Germinal center (tissue), 1 donor: ENCODE data around the gene TCTN1.
"Not testable (repeated sequence)": the region's sequence is repeated elsewhere in the genome, so short reads cannot be mapped to it uniquely, and the experiment has no call there.

Experiments
- DNase-seq: peaks from one replicate; pipeline ENCODE4 v3.0.0; 2012; ENCODE audit warnings: mixed read lengths, low spot score

TCTN1 gene

GRCh38 chr12:110638796-110639195 is 24.9 kb downstream of the TCTN1 start:
- DNase-seq = no peak

- DNase-seq = no peak
These were observed 25.6 kb downstream of the TCTN1 start for GRCh38 chr12:110639336-110640141.

- no peak for DNase-seq
These were observed 26.5 kb downstream of the TCTN1 start for GRCh38 chr12:110640275-110641025.

- DNase-seq = no peak
These were observed 27.6 kb downstream of the TCTN1 start for GRCh38 chr12:110641521-110641920.

GRCh38 chr12:110647631-110648040 is 33.7 kb downstream of the TCTN1 start:
- peak; percentile 72 for DNase-seq

- DNase-seq = no peak
These were observed 35.5 kb downstream of the TCTN1 start for GRCh38 chr12:110649341-110649847.

GRCh38 chr12:110654238-110654637 is 40.3 kb downstream of the TCTN1 start:
- DNase-seq = not testable (repeated sequence)

- DNase-seq = no peak
These were observed 42.2 kb downstream of the TCTN1 start for GRCh38 chr12:110656071-110656655.

GRCh38 chr12:110657747-110658146 is 43.8 kb downstream of the TCTN1 start:
- DNase-seq = no peak

GRCh38 chr12:110658242-110658641 is 44.3 kb downstream of the TCTN1 start:
- no peak for DNase-seq

GRCh38 chr12:110658878-110659277 is 44.9 kb downstream of the TCTN1 start:
- no peak for DNase-seq

GRCh38 chr12:110661337-110661972 is 47.5 kb downstream of the TCTN1 start:
- peak; percentile 75 for DNase-seq

GRCh38 chr12:110666892-110667291 is 53.0 kb downstream of the TCTN1 start:
- DNase-seq = no peak

- DNase-seq = no peak
These were observed 53.7 kb downstream of the TCTN1 start for GRCh38 chr12:110667671-110668070.

- DNase-seq = no peak
These were observed 54.7 kb downstream of the TCTN1 start for GRCh38 chr12:110668480-110669192.

GRCh38 chr12:110669193-110669502 is 55.2 kb downstream of the TCTN1 start:
- DNase-seq = peak; percentile 69

- DNase-seq = no peak
These were observed 56.3 kb downstream of the TCTN1 start for GRCh38 chr12:110670161-110670701.

- no peak for DNase-seq
These were observed 62.2 kb downstream of the TCTN1 start for GRCh38 chr12:110676171-110676570.

- DNase-seq = peak; percentile 76
These were observed 63.4 kb downstream of the TCTN1 start for GRCh38 chr12:110677206-110677911.

- DNase-seq = no peak
These were observed 64.1 kb downstream of the TCTN1 start for GRCh38 chr12:110677982-110678381.

- DNase-seq = no peak
These were observed 65.3 kb downstream of the TCTN1 start for GRCh38 chr12:110679201-110679600.
